VCaP (cell line): ENCODE measurements around the gene UBE2Q2.

Source experiments
- H3K27ac ChIP-seq: fragments of 450-650 bp; 2 replicates; pipeline ENCODE4 v1.5.1; 2017
- CTCF ChIP-seq: fragments of 450-650 bp; conservative IDR thresholded peaks from 2 replicates; pipeline ENCODE4 v1.5.1; 2017; ENCODE audit warnings: mild to moderate bottlenecking, moderate library complexity

The UBE2Q2 gene

GRCh38 chr15:75831806-75832102 is 11.5 kb upstream of the UBE2Q2 start:
- H3K27ac ChIP-seq = peak overlapping the region; percentile 75
- TF ChIP-seq CTCF = no peak

- no peak for TF ChIP-seq CTCF
- peak overlapping the region; percentile 75 for H3K27ac ChIP-seq
Measured at GRCh38 chr15:75832114-75832513, 11.1 kb upstream of the UBE2Q2 start.

- TF ChIP-seq CTCF = no peak
- H3K27ac ChIP-seq = no peak overlapping the region
Measured at GRCh38 chr15:75834021-75834420, 9.2 kb upstream of the UBE2Q2 start.

- no peak for TF ChIP-seq CTCF
- no peak overlapping the region for H3K27ac ChIP-seq
Measured at GRCh38 chr15:75835990-75836958, 7.0 kb upstream of the UBE2Q2 start.

GRCh38 chr15:75836959-75837334 is 6.3 kb upstream of the UBE2Q2 start:
- H3K27ac ChIP-seq = no peak overlapping the region
- no peak for TF ChIP-seq CTCF

GRCh38 chr15:75840659-75841058 is 2.6 kb upstream of the UBE2Q2 start:
- no peak for TF ChIP-seq CTCF
- H3K27ac ChIP-seq = no peak overlapping the region

- no peak for TF ChIP-seq CTCF
- H3K27ac ChIP-seq = no peak overlapping the region
Measured at GRCh38 chr15:75841626-75842025, 1.6 kb upstream of the UBE2Q2 start.
